Suprapubic skin (tissue), 4 donors: ENCODE data around the gene ASXL3. TPM values are rescaled to one million over a fixed set of nuclear protein-coding genes. Genes with fewer than 3 reads are reported as not detected.

Source experiments
- DNase-seq, 2 donors: peaks; one replicate each; pipeline ENCODE4 v3.0.0-alpha.2; 2019; ENCODE audit warnings: low spot score in 2 of 2
- H3K27ac ChIP-seq: fragments of 200-600 bp; sonication (generic); one replicate; pipeline ENCODE4 v1.5.1; 2019
- H3K27me3 ChIP-seq: fragments of 200-600 bp; sonication (generic); one replicate; pipeline ENCODE4 v1.5.1; 2019
- H3K36me3 ChIP-seq: fragments of 200-600 bp; sonication (generic); one replicate; pipeline ENCODE4 v1.5.1; 2019
- H3K4me1 ChIP-seq: fragments of 200-600 bp; sonication (generic); one replicate; pipeline ENCODE4 v1.5.1; 2019
- H3K4me3 ChIP-seq: fragments of 200-600 bp; sonication (generic); one replicate; pipeline ENCODE4 v1.5.1; 2019; ENCODE audit warnings: mild to moderate bottlenecking
- H3K9me3 ChIP-seq: fragments of 200-600 bp; sonication (generic); one replicate; pipeline ENCODE4 v1.5.1; 2019
- EP300 ChIP-seq: sonication (generic); formaldehyde crosslinking; IDR thresholded peaks from one replicate; pipeline ENCODE4 v1.6.1; 2017; ENCODE audit warnings: antibody characterized with exemption
- POLR2A ChIP-seq, 2 donors: fragments of 450-650 bp; IDR thresholded peaks; one replicate each; pipeline ENCODE4 v1.6.1; 2017; ENCODE audit warnings: antibody characterized with exemption in 2 of 2, mild to moderate bottlenecking in 2 of 2, moderate library complexity in 2 of 2
- POLR2AphosphoS5 ChIP-seq, 3 donors: sonication (generic); formaldehyde crosslinking; IDR thresholded peaks; one replicate each; pipeline ENCODE4 v1.6.1; 2017; ENCODE audit warnings: antibody characterized with exemption in 3 of 3
- WGBS: methylation state at CpG from one replicate; pipeline ENCODE4 v1.1.5; 2018; 5-methylcytosine and 5-hydroxymethylcytosine counted together
- total RNA-seq, 4 donors: library from RNA; depleted of rRNA; stranded (reverse); fragments of >200 nt; gene quantifications; one replicate each; pipeline ENCODE4 v1.1.0, GENCODE V29; 2016
- TF ChIP-seq, protein P1 (sequence below), 2 donors: fragments of 200-600 bp in 1 of 2; fragments of 450-650 bp in 1 of 2; sonication (generic) in 1 of 2; IDR thresholded peaks; one replicate each; pipeline ENCODE4 v1.5.1; 2016 to 2019; ENCODE audit warnings: antibody characterized with exemption in 2 of 2, mild to moderate bottlenecking in 1 of 2, moderate library complexity in 1 of 2

ASXL3 gene
- total RNA-seq, 4 donors from 2014 or later, result 0.10 to 2.0 (median 0.70) TPM

DNA sequence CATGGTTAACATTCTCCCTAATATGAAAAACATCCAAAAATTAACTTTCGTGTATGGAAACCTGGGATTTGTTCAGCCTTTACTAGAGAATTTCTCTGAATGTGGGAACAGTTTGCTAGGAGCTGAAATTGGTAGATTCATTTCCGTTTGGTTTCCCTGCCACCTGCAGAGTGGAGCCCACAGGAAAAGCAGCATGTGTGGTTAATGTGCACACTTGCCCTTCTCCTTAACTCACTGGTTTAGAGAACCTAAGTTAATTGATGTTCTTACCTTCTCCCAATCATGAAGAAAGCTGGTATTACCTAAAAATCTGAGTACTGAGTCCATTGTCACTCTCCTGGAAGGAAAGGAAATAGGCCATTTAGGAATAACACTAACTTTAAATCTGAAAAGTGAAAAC, 37.6 kb upstream of the ASXL3 start:
- H3K9me3 ChIP-seq, result no peaks in the 10 kb centered on the region
- 59% methylated on average over 2 of the region's 2 CpGs for WGBS
- no peak overlapping the region for H3K4me3 ChIP-seq
- DNase-seq, result no peak
- no peaks in the 10 kb centered on the region for H3K36me3 ChIP-seq
- H3K4me1 ChIP-seq, result no peaks in the 10 kb centered on the region
- TF ChIP-seq POLR2A (IDR thresholded peaks at IDR 0.05) (no peak), EP300 (no peak), POLR2AphosphoS5 (IDR thresholded peaks at IDR 0.05) (no peak)
- TF ChIP-seq, protein P1, sequence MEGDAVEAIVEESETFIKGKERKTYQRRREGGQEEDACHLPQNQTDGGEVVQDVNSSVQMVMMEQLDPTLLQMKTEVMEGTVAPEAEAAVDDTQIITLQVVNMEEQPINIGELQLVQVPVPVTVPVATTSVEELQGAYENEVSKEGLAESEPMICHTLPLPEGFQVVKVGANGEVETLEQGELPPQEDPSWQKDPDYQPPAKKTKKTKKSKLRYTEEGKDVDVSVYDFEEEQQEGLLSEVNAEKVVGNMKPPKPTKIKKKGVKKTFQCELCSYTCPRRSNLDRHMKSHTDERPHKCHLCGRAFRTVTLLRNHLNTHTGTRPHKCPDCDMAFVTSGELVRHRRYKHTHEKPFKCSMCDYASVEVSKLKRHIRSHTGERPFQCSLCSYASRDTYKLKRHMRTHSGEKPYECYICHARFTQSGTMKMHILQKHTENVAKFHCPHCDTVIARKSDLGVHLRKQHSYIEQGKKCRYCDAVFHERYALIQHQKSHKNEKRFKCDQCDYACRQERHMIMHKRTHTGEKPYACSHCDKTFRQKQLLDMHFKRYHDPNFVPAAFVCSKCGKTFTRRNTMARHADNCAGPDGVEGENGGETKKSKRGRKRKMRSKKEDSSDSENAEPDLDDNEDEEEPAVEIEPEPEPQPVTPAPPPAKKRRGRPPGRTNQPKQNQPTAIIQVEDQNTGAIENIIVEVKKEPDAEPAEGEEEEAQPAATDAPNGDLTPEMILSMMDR (IDR thresholded peaks at IDR 0.05), result no peak
- no peaks in the 10 kb centered on the region for H3K27me3 ChIP-seq
- H3K27ac ChIP-seq, result no peak overlapping the region

DNA sequence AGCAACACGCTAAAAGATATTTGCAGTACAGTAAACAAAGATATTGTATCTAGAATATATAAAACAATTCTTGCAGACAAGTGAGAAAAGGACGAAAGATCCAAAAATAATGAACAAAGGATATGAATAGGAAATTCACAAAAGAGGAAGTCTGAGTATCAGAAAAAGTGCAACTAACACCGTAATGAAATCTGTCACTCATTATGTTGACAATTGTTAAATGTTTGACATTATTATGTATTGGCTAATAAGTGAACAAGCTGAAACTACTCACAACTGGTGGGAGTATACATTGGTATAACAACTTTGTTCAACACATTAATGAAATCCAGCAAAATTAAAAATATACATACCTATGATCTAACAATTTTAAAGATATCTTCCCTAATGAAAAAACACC, 36.7 kb upstream of the ASXL3 start:
- 66% methylated on average over 3 of the region's 3 CpGs for whole genome bisulfite sequencing
- H3K27me3 ChIP-seq, result no peaks in the 10 kb centered on the region

DNA sequence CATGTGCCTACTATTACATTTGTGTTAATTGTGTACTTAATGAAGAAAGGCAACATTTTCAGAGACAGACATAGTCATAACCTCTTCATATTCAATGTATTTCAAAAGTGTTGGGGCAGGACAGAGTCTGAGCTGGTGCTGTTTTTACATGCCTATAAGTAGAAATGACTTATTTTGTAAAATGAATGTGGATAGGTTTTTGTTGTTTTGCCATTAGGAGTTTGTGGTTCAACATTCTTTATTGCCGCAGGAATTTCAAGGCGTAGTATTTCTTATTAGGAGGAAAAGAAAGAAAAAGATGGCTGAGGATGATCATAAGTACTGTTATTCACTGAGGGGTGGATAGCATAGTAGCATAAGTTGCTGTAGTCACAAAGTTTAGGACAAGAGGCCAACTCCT, 21.2 kb upstream of the ASXL3 start:
- Histone ChIP-seq H3K27ac (no peak overlapping the region), H3K4me1 (no peaks in the 10 kb centered on the region), H3K9me3 (no peaks in the 10 kb centered on the region), H3K4me3 (no peak overlapping the region), H3K36me3 (no peaks in the 10 kb centered on the region), H3K27me3 (no peaks in the 10 kb centered on the region)
- 76% methylated on average over 2 of the region's 2 CpGs for WGBS
- no peak for DNase-seq
- TF ChIP-seq, protein P1 (IDR thresholded peaks at IDR 0.05), result no peak
- TF ChIP-seq EP300 (no peak), POLR2A (IDR thresholded peaks at IDR 0.05) (no peak), POLR2AphosphoS5 (IDR thresholded peaks at IDR 0.05) (no peak)

More for the DNA sequence above, 36.7 kb upstream of the ASXL3 start:
- Histone ChIP-seq H3K4me1 (no peaks in the 10 kb centered on the region), H3K36me3 (no peaks in the 10 kb centered on the region), H3K9me3 (no peaks in the 10 kb centered on the region), H3K4me3 (no peak overlapping the region), H3K27ac (no peak overlapping the region)
- DNase-seq, result no peak
- no peak for TF ChIP-seq POLR2A (IDR thresholded peaks at IDR 0.05)
- TF ChIP-seq, protein P1 (IDR thresholded peaks at IDR 0.05), result no peak
- no peak for TF ChIP-seq POLR2AphosphoS5 (IDR thresholded peaks at IDR 0.05)
- no peak for TF ChIP-seq EP300

DNA sequence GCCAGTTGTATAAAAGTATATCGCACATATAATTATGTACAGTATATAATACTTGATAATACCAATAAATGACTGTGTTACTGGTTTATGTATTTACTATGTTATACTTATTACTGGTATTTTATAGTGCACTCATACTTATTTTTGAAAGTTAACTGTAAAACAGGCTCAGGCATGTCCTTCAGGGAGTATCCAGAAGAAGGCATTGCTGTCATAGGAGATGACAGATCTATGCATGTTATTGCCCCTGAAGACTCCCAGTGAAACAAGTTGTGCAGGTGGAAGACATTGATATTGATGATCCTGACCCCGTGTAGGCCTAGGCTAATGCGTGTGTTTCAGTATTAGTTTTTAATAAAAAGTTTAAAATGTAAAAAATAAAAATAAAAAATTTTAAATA, 20.3 kb upstream of the ASXL3 start:
- TF ChIP-seq EP300 (no peak), POLR2AphosphoS5 (IDR thresholded peaks at IDR 0.05) (no peak), POLR2A (IDR thresholded peaks at IDR 0.05) (no peak)
- TF ChIP-seq, protein P1 (IDR thresholded peaks at IDR 0.05), result no peak
- no peaks in the 10 kb centered on the region for H3K36me3 ChIP-seq
- no peak overlapping the region for H3K27ac ChIP-seq
- H3K4me3 ChIP-seq, result no peak overlapping the region
- H3K4me1 ChIP-seq, result no peaks in the 10 kb centered on the region
- no peaks in the 10 kb centered on the region for H3K9me3 ChIP-seq
- no peaks in the 10 kb centered on the region for H3K27me3 ChIP-seq
- no peak for DNase-seq
- 52% methylated on average over 3 of the region's 3 CpGs for WGBS

DNA sequence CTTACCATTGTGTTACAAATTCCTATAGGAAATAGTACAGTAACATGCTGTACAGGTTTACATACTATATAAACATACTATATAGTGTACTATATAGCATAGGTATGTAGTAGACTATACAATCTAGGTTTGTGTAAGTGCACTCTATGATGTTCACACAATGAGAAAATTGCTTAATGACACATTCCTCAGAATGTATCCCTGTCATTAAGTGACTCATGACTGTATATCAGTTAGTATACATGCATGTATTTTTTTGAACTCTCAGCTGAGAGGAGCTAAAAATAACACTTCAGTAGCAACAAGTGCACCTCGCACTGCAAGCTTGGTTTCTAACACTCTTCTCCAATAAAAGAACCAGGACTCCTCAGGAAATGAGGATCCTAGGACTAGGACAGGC, 19.5 kb upstream of the ASXL3 start:
- WGBS, result 57% methylated on average over 1 of the region's 1 CpG
- H3K9me3 ChIP-seq, result no peaks in the 10 kb centered on the region
- TF ChIP-seq, protein P1 (IDR thresholded peaks at IDR 0.05), result no peak
- TF ChIP-seq POLR2A (IDR thresholded peaks at IDR 0.05) (no peak), POLR2AphosphoS5 (IDR thresholded peaks at IDR 0.05) (no peak), EP300 (no peak)
- no peak overlapping the region for H3K27ac ChIP-seq
- no peaks in the 10 kb centered on the region for H3K4me1 ChIP-seq
- no peak for DNase-seq
- H3K27me3 ChIP-seq, result no peaks in the 10 kb centered on the region
- H3K4me3 ChIP-seq, result no peak overlapping the region
- no peaks in the 10 kb centered on the region for H3K36me3 ChIP-seq
